Colonic mucosa (tissue), 4 donors: ENCODE measurements around the gene MGRN1. TPM values are rescaled to one million over a fixed set of nuclear protein-coding genes. Genes with fewer than 3 reads are reported as not detected.

ENCODE experiments used
- DNase-seq: peaks from one replicate; pipeline ENCODE4 v3.0.0-alpha.2; 2020
- H3K27ac ChIP-seq: fragments of 200-600 bp; one replicate; pipeline ENCODE4 v1.8.0; 2021
- H3K27me3 ChIP-seq: fragments of 200-600 bp; one replicate; pipeline ENCODE4 v1.8.0; 2021
- H3K36me3 ChIP-seq: fragments of 200-600 bp; one replicate; pipeline ENCODE4 v1.8.0; 2021
- H3K4me1 ChIP-seq: fragments of 200-600 bp; one replicate; pipeline ENCODE4 v1.8.0; 2021; ENCODE audit warnings: mild to moderate bottlenecking
- H3K4me3 ChIP-seq: fragments of 200-600 bp; one replicate; pipeline ENCODE4 v1.8.0; 2021
- H3K9ac ChIP-seq, 2 donors: one replicate each; pipeline ENCODE4 v1.7.0; 2013; ENCODE audit warnings: control low read depth in 2 of 2, low read depth in 2 of 2, low read length in 2 of 2
- H3K9me3 ChIP-seq: fragments of 200-600 bp; one replicate; pipeline ENCODE4 v1.8.0; 2021
- CTCF ChIP-seq: fragments of 200-600 bp; IDR thresholded peaks from one replicate; pipeline ENCODE4 v1.8.0; 2022; ENCODE audit warnings: antibody characterized with exemption, mild to moderate bottlenecking
- intact Hi-C: fragments of 100-400 bp; cut with DNase I; formaldehyde crosslinking; loops from one replicate; pipeline ENCODE4 v1.14.1; 2022
- total RNA-seq, 2 donors: library from RNA; stranded (reverse); fragmentation: NEBNext Ultra II Directional in 1 of 2; extraction: Animal tissue kit (Norgen Biotek cat#: 25700) in 1 of 2; gene quantifications; one replicate each; pipeline ENCODE4 v1.2.1, GENCODE V29; 2021
- donor health status: healthy.
- donor health status: DM: no; HTN: no; CAD: no.
- donor health status: DM: no; HTN: no; CAD: no.

The MGRN1 gene
- total RNA-seq, 2 donors from 2014 or later: 75.2 to 79.3 TPM

- TF ChIP-seq CTCF: no peak
- peaks cover 6% of the 10 kb centered on the region for H3K36me3 ChIP-seq
- no peak overlapping the region for H3K4me3 ChIP-seq
- H3K27me3 ChIP-seq: no peaks in the 10 kb centered on the region
- intact Hi-C loops: no loop called here
- H3K9ac ChIP-seq: peak overlapping the region in 1 of 2 donors; percentile 76
- H3K9me3 ChIP-seq: no peaks in the 10 kb centered on the region
- peaks cover 9% of the 10 kb centered on the region for H3K4me1 ChIP-seq
- DNase-seq: peak; percentile 37
- H3K27ac ChIP-seq: peak overlapping the region; percentile 77
Observed at GRCh38 chr16:4702466-4702808, 77.8 kb downstream of the MGRN1 start.

DNA sequence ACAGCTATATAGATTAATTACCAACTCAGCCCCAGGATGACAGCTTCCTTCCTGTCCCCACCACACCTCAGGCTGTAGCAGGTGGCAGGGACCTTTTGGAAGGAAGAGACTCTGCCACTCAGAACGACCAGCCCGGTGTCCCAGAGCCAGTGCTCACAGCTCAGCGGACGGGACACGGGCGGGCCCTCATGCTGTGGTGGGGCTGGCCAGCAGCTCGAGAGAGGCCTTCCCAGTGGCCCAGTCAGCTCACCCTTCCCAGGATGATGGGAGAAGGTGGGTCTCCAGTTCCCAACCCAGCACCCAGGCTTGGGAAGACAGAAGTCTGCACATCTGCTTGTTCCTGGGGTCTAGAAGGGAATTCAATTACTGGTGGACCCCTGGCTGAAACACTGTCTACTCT lies 79.3 kb downstream of the MGRN1 start:
- intact Hi-C loops: no loop called here
- no peak for TF ChIP-seq CTCF
- no peak for DNase-seq
- Histone ChIP-seq H3K9ac (no peak overlapping the region), H3K27me3 (no peaks in the 10 kb centered on the region), H3K4me1 (peaks cover 9% of the 10 kb centered on the region), H3K27ac (no peak overlapping the region), H3K4me3 (no peak overlapping the region), H3K9me3 (no peaks in the 10 kb centered on the region), H3K36me3 (peaks cover 6% of the 10 kb centered on the region)

GRCh38 chr16:4704491-4704890 lies 79.9 kb downstream of the MGRN1 start:
- H3K9ac ChIP-seq: no peak overlapping the region
- TF ChIP-seq CTCF: no peak
- intact Hi-C loops: no loop called here

DNA sequence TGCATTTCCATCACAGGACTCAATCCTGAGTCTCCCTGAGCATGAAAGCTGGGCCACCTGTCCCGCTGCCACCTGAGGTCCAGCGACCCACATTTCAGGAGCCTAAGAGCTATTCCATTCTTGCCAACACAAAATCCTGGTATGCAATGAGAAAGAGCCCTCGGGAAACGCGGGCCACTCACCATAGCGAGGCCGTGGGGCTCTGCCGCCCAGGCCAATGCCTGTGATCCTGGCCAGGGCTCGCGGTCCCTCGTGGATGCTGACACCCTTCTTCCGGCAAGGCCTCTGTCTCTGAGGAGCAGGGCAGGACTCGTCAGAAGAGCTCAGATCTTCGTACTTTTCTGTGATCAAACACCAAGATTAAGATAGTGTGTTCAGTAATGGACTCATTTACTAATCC lies 80.3 kb downstream of the MGRN1 start:
- no peak overlapping the region for H3K27ac ChIP-seq
- peaks cover 9% of the 10 kb centered on the region for H3K4me1 ChIP-seq
- intact Hi-C loops: no loop called here

More at GRCh38 chr16:4704491-4704890, 79.9 kb downstream of the MGRN1 start:
- Histone ChIP-seq H3K27ac (no peak overlapping the region), H3K4me1 (peaks cover 9% of the 10 kb centered on the region), H3K27me3 (no peaks in the 10 kb centered on the region), H3K4me3 (no peak overlapping the region), H3K36me3 (peaks cover 6% of the 10 kb centered on the region), H3K9me3 (no peaks in the 10 kb centered on the region)
- DNase-seq: no peak

DNA sequence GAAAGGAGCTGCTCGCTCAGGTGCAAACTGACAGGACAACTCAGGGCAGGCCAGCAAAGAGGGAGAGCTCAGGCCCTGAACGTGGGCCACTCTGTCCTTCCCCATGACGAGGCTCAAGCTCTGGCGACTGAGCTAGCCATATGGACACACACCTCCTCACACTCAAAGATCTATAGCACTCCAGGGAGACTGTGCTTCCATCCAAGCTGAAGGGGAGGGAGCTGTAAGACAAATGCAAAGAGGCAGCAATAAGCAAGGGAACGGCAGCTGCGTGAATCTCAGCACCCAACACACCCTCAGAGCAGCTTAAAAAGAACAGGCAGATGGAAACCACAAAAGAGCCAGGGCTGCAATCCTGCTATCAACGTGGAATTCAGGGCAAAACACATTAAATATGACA lies 82.2 kb downstream of the MGRN1 start:
- no peak for TF ChIP-seq CTCF
- no peaks in the 10 kb centered on the region for H3K36me3 ChIP-seq
- H3K9me3 ChIP-seq: no peaks in the 10 kb centered on the region
- no peak for DNase-seq
- no peak overlapping the region for H3K9ac ChIP-seq
- H3K27me3 ChIP-seq: no peaks in the 10 kb centered on the region
- H3K4me1 ChIP-seq: peaks cover 6% of the 10 kb centered on the region
- no peak overlapping the region for H3K27ac ChIP-seq
- H3K4me3 ChIP-seq: no peak overlapping the region
- intact Hi-C loops: no loop called here

More for the DNA sequence above, 80.3 kb downstream of the MGRN1 start:
- Histone ChIP-seq H3K27me3 (no peaks in the 10 kb centered on the region), H3K36me3 (peaks cover 6% of the 10 kb centered on the region), H3K4me3 (no peak overlapping the region), H3K9me3 (no peaks in the 10 kb centered on the region), H3K9ac (no peak overlapping the region)
- no peak for DNase-seq
- TF ChIP-seq CTCF: no peak

- Histone ChIP-seq H3K9me3 (no peaks in the 10 kb centered on the region), H3K9ac (no peak overlapping the region), H3K27me3 (no peaks in the 10 kb centered on the region), H3K36me3 (no peaks in the 10 kb centered on the region), H3K4me3 (no peak overlapping the region), H3K4me1 (no peaks in the 10 kb centered on the region), H3K27ac (no peak overlapping the region)
- TF ChIP-seq CTCF: no peak
- intact Hi-C loops: no loop called here
- no peak for DNase-seq
Observed at GRCh38 chr16:4709481-4709880, 84.9 kb downstream of the MGRN1 start.
